HG02571 (cell line): ENCODE results near the gene CCDC86.
"Not testable (repeated sequence)": the region's sequence is repeated elsewhere in the genome, so short reads cannot be mapped to it uniquely, and the experiment has no call there.

Experiments
- ATAC-seq: cut with Tn5 transposase; IDR thresholded peaks from one replicate; pipeline ENCODE4 v1.9.1; 2021; ENCODE audit warnings: mild to moderate bottlenecking, moderate library complexity; ENCODE audit not compliant: unreplicated experiment

The CCDC86 gene, protein sequence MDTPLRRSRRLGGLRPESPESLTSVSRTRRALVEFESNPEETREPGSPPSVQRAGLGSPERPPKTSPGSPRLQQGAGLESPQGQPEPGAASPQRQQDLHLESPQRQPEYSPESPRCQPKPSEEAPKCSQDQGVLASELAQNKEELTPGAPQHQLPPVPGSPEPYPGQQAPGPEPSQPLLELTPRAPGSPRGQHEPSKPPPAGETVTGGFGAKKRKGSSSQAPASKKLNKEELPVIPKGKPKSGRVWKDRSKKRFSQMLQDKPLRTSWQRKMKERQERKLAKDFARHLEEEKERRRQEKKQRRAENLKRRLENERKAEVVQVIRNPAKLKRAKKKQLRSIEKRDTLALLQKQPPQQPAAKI

GRCh38 chr11:60841797-60842667 is at the start of gene CCDC86:
CCDC86 (plus strand) TSS chr11:60842113; CDS start chr11:60842125, 12 bp downstream.
- peak; percentile 76 for ATAC-seq

GRCh38 chr11:60792521-60792920 is 49.4 kb upstream of the CCDC86 start:
- no peak for ATAC-seq

GRCh38 chr11:60795291-60795690 is 46.6 kb upstream of the CCDC86 start:
- ATAC-seq, result no peak

DNA sequence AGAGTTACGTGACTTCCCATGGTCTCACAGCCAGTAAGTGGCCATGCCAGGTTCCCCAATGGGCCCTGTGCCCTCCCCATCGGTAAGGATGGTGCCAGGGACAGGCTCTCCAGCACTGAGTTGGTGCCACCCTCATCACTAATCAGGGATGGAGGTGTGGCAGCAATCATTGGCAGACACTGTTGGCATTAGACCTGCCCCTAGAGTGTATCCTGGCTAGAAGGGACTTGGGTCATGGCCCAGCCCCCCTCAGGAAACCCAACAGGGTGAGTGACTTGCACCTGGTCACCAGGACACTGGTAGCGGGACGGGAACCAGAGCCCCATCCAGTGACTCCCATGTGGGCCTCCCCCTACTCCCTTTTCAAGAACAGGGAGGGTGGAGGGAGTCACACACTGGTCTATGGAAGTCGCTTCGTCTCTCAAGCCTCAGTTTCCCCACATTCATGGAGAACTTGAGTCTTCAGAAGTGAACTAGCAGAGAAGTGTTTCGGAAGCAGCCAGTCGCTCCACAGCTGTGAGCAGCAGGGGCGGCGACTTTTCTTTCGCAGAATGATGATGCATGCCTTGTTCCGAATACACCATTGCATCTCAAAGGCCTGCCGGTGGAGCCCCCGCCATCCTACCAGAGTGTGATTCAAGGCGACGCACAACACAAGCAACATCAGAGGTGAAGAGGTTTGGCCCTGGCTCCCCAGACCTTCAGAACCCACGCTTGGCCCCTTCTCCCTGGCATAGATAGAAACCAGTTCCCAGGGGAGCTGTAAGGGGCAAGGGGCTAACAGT is 43.9 kb upstream of the CCDC86 start:
- no peak for ATAC-seq

DNA sequence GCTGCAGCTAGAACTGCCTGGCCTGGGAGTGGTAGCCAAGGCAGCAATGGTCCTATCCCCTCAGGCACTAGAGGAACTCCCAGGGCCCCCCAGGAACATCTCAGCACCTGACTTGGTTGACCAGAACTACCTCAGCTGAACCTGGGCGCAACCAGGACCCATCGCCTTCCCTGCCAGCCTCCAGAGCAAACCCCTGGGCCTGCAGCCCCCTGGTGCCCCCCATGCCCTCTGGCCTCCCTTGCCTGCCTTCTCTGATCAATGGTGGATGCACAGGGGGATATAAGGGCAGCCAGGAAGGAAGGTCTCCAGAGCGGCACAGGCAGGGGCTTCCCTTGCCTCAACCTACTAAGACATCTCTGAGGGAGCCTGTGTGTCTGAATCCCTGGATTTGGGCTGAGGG is 43.3 kb upstream of the CCDC86 start:
- no peak for ATAC-seq

DNA sequence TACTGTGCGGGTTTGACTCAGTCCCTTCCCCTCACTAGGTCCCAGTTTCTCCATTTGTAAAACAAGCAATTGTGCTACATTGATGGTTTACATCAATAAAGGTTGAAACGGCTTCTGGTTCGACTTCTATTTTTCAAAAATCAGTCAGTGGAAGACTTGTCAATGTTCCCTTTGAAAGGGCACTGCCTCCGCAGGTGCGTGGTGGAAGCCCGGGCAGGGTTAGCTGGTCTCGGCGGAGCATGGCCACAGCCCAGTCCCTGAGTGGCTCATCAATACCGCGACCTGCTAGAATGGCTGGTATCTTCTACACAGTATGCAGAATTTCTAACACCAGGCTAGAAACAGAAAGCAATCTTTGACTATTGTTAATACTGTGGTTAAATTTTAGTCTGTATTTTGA is 40.7 kb upstream of the CCDC86 start:
- ATAC-seq, result no peak

- ATAC-seq, result no peak
Observed at GRCh38 chr11:60803273-60803936, 38.5 kb upstream of the CCDC86 start.

GRCh38 chr11:60809249-60809648 is 32.7 kb upstream of the CCDC86 start:
- no peak for ATAC-seq

DNA sequence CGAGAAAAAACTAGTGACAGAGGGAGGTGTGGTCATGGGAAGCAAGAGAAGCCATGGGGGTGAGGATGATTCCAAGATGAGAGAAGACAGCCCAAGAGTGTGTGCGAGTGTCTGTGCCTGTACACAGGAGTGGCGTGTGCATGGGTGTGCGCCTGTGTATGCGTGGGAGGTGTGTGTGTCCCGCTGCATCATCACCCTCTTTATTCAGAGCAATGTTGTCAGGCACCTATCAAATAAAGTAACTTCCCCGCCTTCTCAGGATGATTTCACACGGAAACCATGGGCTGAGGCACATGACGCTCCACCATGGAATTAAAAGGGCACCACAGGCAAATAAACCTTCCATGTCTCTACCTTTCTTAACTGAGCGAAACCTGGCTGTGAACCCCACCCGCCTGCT is 32.2 kb upstream of the CCDC86 start:
- no peak for ATAC-seq

DNA sequence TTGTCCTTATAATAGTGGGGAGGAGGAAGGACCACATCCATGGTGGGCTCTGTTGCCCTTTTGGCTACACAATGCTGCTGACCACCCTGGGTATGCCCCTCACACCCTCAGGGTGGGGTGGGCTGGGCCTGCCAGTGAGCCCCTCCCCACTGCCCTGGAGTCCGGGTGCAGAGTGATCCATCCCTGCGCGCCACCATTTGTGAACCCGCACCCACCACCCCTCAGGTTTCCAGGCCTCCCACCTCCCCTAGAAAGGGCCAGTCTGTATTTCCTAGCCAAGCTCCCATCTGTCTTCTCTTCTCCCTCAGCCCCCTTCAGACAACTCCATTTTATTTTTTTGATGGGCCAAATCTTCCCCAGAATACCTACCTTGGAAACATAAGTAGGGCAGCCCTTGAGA is 31.8 kb upstream of the CCDC86 start:
- ATAC-seq, result no peak

DNA sequence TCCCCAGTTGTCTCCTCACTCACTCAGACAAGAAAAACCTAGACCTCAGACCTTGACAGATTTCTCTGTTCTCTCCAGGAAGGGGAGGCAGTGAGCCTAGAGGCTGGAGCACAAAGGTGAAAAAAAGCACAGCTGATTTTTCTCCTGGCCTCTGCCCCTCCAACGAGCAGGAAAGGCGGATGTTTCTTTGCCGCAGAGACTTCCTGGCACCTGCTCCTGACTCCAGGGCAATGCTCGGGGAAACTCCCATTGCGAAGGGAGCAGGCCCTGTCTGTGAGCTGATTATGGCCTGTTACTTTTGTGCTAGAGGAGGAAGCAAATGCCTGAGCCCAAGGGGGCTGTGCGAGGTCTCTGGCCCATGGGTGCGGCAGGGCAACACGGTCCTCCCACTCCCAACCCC is 31.3 kb upstream of the CCDC86 start:
- ATAC-seq, result no peak

GRCh38 chr11:60813324-60813723 is 28.6 kb upstream of the CCDC86 start:
- no peak for ATAC-seq

GRCh38 chr11:60814112-60814511 is 27.8 kb upstream of the CCDC86 start:
- ATAC-seq, result no peak

GRCh38 chr11:60816590-60817157 is 25.2 kb upstream of the CCDC86 start:
- no peak for ATAC-seq

GRCh38 chr11:60818057-60818456 is 23.9 kb upstream of the CCDC86 start:
- ATAC-seq, result no peak

- no peak for ATAC-seq
Observed at GRCh38 chr11:60821827-60822599, 19.9 kb upstream of the CCDC86 start.

DNA sequence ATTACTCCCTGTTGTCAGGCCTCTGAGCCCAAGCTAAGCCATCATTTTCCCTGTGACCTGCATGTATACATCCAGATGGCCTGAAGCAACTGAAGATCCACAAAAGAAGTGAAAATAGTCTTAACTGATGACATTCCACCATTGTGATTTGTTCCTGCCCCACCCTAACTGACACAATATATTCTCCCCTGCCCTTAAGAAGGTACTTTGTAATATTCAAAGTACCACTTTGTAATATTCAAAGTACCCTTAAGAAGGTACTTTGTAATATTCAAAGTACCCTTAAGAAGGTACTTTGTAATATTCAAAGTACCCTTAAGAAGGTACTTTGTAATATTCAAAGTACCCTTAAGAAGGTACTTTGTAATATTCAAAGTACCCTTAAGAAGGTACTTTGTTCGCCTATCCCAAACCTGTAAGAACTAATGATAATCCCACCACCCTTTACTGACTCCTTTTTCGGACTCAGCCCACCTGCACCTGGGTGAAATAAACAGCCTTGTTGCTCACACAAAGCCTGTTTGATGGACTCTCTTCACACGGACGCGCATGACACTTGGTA is 18.1 kb upstream of the CCDC86 start:
- not testable (repeated sequence) for ATAC-seq

- no peak for ATAC-seq
Observed at GRCh38 chr11:60825118-60825517, 16.8 kb upstream of the CCDC86 start.

GRCh38 chr11:60825790-60826189 is 16.1 kb upstream of the CCDC86 start:
- ATAC-seq, result no peak
